Lower lobe of right lung (tissue), 2 donors: ENCODE results near the gene AKTIP. TPM values are rescaled to one million over a fixed set of nuclear protein-coding genes. Genes with fewer than 3 reads are reported as not detected.
A peak's percentile ranks its signal among the peaks of the same experiment; 100 is the strongest.

Experiments used
- ATAC-seq, 2 donors: fragments of 200-7000 bp; cut with Tn5 transposase; one replicate each; pipeline ENCODE4 v1.9.1; 2020 to 2022; ENCODE audit warnings: mild to moderate bottlenecking in 2 of 2, moderate library complexity in 2 of 2
- DNase-seq: peaks from one replicate; pipeline ENCODE4 v3.0.0-alpha.2; 2020
- H3K27ac ChIP-seq: fragments of 200-600 bp; one replicate; pipeline ENCODE4 v1.8.0; 2022
- H3K27me3 ChIP-seq: fragments of 200-600 bp; one replicate; pipeline ENCODE4 v1.8.0; 2022; ENCODE audit warnings: low read depth
- H3K36me3 ChIP-seq: fragments of 200-600 bp; one replicate; pipeline ENCODE4 v1.8.0; 2022; ENCODE audit warnings: mild to moderate bottlenecking
- H3K4me1 ChIP-seq: fragments of 200-600 bp; one replicate; pipeline ENCODE4 v1.8.0; 2022
- H3K4me3 ChIP-seq: fragments of 200-600 bp; one replicate; pipeline ENCODE4 v1.8.0; 2022; ENCODE audit warnings: mild to moderate bottlenecking
- H3K9me3 ChIP-seq: fragments of 200-600 bp; one replicate; pipeline ENCODE4 v1.8.0; 2022
- intact Hi-C: fragments of 100-400 bp; cut with DNase I; formaldehyde crosslinking; loops from one replicate; pipeline ENCODE4 v1.11.0; 2022
- total RNA-seq: library from RNA; stranded (reverse); fragmentation: NEBNext Ultra II Directional; extraction: Animal tissue kit (Norgen Biotek cat#: 25700); gene quantifications from one replicate; pipeline ENCODE4 v1.2.1, GENCODE V29; 2021
- TF ChIP-seq, protein P1 (sequence below): fragments of 200-600 bp; IDR thresholded peaks from one replicate; pipeline ENCODE4 v1.8.0; 2022; ENCODE audit warnings: antibody characterized with exemption, mild to moderate bottlenecking
- donor health status: DM: no; HTN: yes; CAD: no; lungs with severe emphysema.

AKTIP gene
- total RNA-seq, 1 donor from 2014 or later: 43.7 TPM

DNA sequence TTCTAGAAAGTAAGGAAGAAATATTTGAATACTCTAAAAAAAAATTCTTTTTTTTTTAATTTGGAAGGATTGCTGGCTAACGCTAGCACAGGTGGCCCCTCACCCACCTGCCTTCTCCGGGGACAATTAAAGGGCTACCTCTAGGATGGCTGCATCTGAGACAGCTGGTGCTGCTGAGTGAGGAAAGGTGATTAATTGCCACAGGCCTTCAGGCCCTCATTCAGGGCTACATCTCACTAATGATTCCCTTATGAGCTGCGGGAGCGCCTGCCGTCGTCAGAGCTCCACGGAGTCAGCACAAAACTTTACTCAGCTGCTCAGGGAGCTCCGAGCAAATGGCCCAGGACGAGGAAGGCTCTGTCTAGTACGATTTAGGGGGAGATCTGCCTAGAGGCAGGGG lies 27.0 kb upstream of the AKTIP start:
- Histone ChIP-seq H3K4me3 (no peak overlapping the region), H3K4me1 (no peaks in the 10 kb centered on the region), H3K9me3 (no peaks in the 10 kb centered on the region), H3K27ac (no peak overlapping the region), H3K36me3 (no peaks in the 10 kb centered on the region), H3K27me3 (no peaks in the 10 kb centered on the region)
- TF ChIP-seq, protein P1, sequence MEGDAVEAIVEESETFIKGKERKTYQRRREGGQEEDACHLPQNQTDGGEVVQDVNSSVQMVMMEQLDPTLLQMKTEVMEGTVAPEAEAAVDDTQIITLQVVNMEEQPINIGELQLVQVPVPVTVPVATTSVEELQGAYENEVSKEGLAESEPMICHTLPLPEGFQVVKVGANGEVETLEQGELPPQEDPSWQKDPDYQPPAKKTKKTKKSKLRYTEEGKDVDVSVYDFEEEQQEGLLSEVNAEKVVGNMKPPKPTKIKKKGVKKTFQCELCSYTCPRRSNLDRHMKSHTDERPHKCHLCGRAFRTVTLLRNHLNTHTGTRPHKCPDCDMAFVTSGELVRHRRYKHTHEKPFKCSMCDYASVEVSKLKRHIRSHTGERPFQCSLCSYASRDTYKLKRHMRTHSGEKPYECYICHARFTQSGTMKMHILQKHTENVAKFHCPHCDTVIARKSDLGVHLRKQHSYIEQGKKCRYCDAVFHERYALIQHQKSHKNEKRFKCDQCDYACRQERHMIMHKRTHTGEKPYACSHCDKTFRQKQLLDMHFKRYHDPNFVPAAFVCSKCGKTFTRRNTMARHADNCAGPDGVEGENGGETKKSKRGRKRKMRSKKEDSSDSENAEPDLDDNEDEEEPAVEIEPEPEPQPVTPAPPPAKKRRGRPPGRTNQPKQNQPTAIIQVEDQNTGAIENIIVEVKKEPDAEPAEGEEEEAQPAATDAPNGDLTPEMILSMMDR: no peak
- DNase-seq (no peak), ATAC-seq (no peak)
- intact Hi-C loops: no loop called here

DNA sequence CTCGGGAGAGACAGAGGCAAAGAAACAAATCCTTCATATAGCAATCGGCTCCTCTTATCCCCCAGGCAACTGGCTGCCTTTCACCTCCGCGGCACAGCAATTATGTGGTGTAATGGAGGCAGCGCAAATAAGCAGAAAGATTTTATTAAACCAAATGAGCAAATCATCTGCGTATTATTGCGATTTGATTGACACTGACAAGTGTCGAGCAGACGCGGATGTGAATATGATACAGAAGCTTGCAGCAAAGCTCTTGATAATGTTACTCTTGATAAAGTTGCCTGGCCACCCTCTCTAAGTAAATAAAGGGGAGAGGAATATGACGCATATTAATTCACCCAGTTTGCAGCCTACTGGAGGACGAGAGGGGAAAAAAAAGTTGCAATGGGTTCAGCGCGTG lies 26.5 kb upstream of the AKTIP start:
- Histone ChIP-seq H3K4me3 (no peak overlapping the region), H3K27me3 (no peaks in the 10 kb centered on the region), H3K36me3 (no peaks in the 10 kb centered on the region), H3K27ac (no peak overlapping the region), H3K9me3 (no peaks in the 10 kb centered on the region), H3K4me1 (no peaks in the 10 kb centered on the region)
- DNase-seq (no peak), ATAC-seq (peak; percentile 49 to 85)
- TF ChIP-seq, protein P1: no peak
- intact Hi-C loops: no loop called here

DNA sequence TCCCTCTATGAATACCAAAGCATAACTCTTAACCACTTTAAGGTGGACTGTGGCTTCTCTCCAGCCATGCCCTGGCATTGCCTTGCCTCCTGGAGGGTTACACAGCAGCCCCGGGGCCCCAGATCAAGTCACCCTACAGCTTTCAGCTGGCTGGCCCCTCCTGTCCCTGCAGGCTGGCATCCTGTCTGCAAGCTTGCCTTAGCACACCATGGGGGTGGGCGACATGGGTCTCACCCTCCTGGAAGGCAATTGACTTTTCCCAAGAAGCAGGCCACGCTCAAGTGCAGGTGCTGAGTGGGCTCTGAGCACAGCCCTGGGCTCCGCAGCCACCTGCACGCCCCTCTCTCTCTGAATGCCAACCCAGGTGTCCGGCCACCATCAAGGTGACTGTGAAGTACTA lies 25.8 kb upstream of the AKTIP start:
- intact Hi-C loops: no loop called here

DNA sequence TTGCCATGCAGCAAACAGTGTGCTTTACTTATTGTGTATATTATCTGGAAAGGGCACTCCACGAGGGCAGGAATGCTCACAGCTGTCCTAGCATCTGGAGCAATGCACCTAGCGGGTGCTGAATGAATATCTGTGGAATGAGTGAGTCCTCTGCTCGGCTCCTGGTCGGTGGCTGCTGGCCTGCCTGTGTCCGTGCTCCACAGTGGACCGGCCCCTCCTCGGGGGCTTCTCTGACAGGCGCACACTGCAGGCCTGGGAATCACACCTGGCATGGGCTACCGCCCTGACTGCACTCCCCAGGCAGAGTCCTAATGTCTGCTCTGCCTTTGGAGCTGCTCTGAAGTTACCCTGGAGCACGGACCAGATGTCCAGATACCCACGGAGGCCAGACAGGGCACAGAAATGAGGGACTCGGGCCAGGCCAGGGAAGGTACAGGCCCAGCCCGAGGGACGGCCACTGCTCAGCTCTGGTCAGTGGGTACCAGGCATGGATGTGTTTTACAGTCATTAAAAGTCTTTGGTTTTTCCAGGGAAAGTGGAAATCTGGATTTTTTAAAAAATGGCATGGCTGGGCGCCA lies 21.1 kb upstream of the AKTIP start:
- intact Hi-C loops: no loop called here
- Histone ChIP-seq H3K27me3 (no peaks in the 10 kb centered on the region), H3K4me1 (peaks cover 12% of the 10 kb centered on the region), H3K4me3 (no peak overlapping the region), H3K9me3 (no peaks in the 10 kb centered on the region), H3K27ac (no peak overlapping the region), H3K36me3 (no peaks in the 10 kb centered on the region)
- ATAC-seq (no peak), DNase-seq (no peak)
- TF ChIP-seq, protein P1: no peak

More for the DNA sequence above, 25.8 kb upstream of the AKTIP start:
- TF ChIP-seq, protein P1: no peak
- no peak for DNase-seq
- no peaks in the 10 kb centered on the region for H3K36me3 ChIP-seq
- no peaks in the 10 kb centered on the region for H3K9me3 ChIP-seq
- H3K27me3 ChIP-seq: no peaks in the 10 kb centered on the region
- H3K27ac ChIP-seq: no peak overlapping the region
- H3K4me1 ChIP-seq: no peaks in the 10 kb centered on the region
- ATAC-seq: peak; percentile 17 to 24
- no peak overlapping the region for H3K4me3 ChIP-seq

DNA sequence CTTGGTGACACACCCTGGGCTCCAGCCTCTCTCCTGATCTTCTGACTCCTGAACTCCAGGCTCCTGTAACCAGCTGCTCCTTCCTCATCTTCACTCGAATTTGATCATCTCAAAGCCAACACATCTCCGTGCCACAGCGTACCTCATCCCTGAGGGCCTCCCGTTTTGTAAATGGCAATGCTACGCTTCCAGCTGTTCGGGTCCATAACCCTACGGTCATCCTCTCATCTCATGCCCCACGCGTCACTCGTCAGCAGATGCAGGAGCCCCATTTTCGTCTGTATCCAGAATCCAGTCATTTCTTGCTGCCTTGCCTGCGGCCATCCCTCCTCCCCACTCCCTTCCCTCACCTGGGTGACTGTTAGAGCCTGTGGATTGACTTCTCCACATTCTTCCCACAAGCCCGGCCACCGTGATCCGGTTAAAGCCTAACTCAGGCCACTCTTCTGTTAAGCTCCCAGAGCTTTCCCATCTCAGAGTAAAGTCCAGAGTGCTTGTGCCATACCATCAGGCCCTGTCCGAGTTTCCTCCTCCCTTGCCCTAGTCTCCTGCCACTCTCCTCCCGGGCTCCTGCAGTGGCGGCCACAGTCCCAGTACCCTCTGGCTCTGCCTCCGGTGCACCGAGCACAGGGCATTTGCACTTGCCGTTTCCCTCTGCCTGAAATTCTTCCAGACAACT lies 20.3 kb upstream of the AKTIP start:
- peaks cover 16% of the 10 kb centered on the region for H3K4me1 ChIP-seq
- no peak for DNase-seq
- H3K4me3 ChIP-seq: no peak overlapping the region
- no peak overlapping the region for H3K27ac ChIP-seq
- TF ChIP-seq, protein P1: no peak
- no peak for ATAC-seq
- H3K9me3 ChIP-seq: no peaks in the 10 kb centered on the region
- H3K27me3 ChIP-seq: no peaks in the 10 kb centered on the region
- intact Hi-C loops: no loop called here
- H3K36me3 ChIP-seq: no peaks in the 10 kb centered on the region
